SK-N-SH (cell line): ENCODE results near the gene ROPN1B. TPM values are rescaled to one million over a fixed set of nuclear protein-coding genes. Genes with fewer than 3 reads are reported as not detected.

ENCODE experiments used
- CTCF ChIA-PET: fragments of 300-600, 350-600 bp; formaldehyde crosslinking; extraction: SDS; loops from one replicate; lab custom pipeline; 2021; lab: Yijun Ruan, JAX
- POLR2A ChIA-PET: fragments of 350-600 bp; sonication (Branson Sonifier 250); formaldehyde crosslinking; extraction: SDS; loops from one replicate; lab custom pipeline; 2020; ENCODE audit warnings: antibody characterized with exemption, inconsistent platforms; lab: Yijun Ruan, JAX
- DNase-seq: peaks from one replicate; pipeline ENCODE4 v3.0.0; 2012
- H2AFZ ChIP-seq: fragments of 200-600 bp; sonication (generic); 2 replicates; pipeline ENCODE4 v1.8.1; 2016; ENCODE audit warnings: antibody characterized with exemption, mild to moderate bottlenecking, low read depth
- H3F3A ChIP-seq: fragments of 200-600 bp; sonication (generic); replicated peaks from 2 replicates; pipeline ENCODE3; 2016; ENCODE audit warnings: antibody characterized with exemption, mild to moderate bottlenecking; ENCODE audit not compliant: insufficient read depth
- H3K27ac ChIP-seq, 2 experiments: fragments of 200-500 bp in 1 of 2; fragments of 200-600 bp in 1 of 2; sonication (Bioruptor generic) in 1 of 2; sonication (generic), shearing (Covaris generic) in 1 of 2; 2 replicates each; pipeline versions ENCODE4 v1.5.1 to v1.6.1; 2014 to 2016; ENCODE audit warnings: low read depth in 2 of 2, inconsistent platforms in 1 of 2, low read length in 1 of 2, mild to moderate bottlenecking in 1 of 2, mixed read lengths in 1 of 2
- H3K27me3 ChIP-seq: fragments of 200-600 bp; sonication (generic), shearing (Covaris generic); 2 replicates; pipeline ENCODE4 v1.6.1; 2016; ENCODE audit warnings: mixed run types; ENCODE audit not compliant: insufficient read depth
- H3K36me3 ChIP-seq, 2 experiments: fragments of 200-500 bp in 1 of 2; fragments of 200-600 bp in 1 of 2; sonication (Bioruptor generic) in 1 of 2; sonication (generic) in 1 of 2; replicated peaks in 1 of 2; 2 replicates each; pipeline versions ENCODE3 to v1.5.1; 2014 to 2016; ENCODE audit warnings: low read length in 1 of 2, mild to moderate bottlenecking in 1 of 2; ENCODE audit not compliant: insufficient read depth in 2 of 2, control insufficient read depth in 1 of 2
- H3K4me1 ChIP-seq, 2 experiments: fragments of 200-500 bp in 1 of 2; fragments of 200-600 bp in 1 of 2; sonication (Bioruptor generic) in 1 of 2; sonication (generic), shearing (Covaris generic) in 1 of 2; 2 replicates each; pipeline versions ENCODE4 v1.5.1 to v1.6.1; 2014 to 2016; ENCODE audit warnings: low read depth in 1 of 2, low read length in 1 of 2, mixed run types in 1 of 2; ENCODE audit not compliant: insufficient read depth in 2 of 2, control insufficient read depth in 1 of 2
- H3K4me2 ChIP-seq: fragments of 200-600 bp; sonication (generic), shearing (Covaris generic); 2 replicates; pipeline ENCODE4 v1.6.1; 2017; ENCODE audit warnings: mixed run types
- H3K4me3 ChIP-seq, 2 experiments: fragments of 200-500 bp in 1 of 2; fragments of 200-600 bp in 1 of 2; sonication (Bioruptor generic) in 1 of 2; sonication (generic), shearing (Covaris generic) in 1 of 2; 2 replicates each; pipeline versions ENCODE4 v1.5.1 to v1.8.1; 2014 to 2016; ENCODE audit warnings: low read depth in 2 of 2, inconsistent platforms in 1 of 2, low read length in 1 of 2, mild to moderate bottlenecking in 1 of 2, mixed read lengths in 1 of 2, moderate library complexity in 1 of 2
- H3K79me2 ChIP-seq: fragments of 200-600 bp; sonication (generic); 2 replicates; pipeline ENCODE4 v1.8.1; 2017; ENCODE audit warnings: mild to moderate bottlenecking; ENCODE audit not compliant: insufficient read depth
- H3K9ac ChIP-seq: fragments of 200-600 bp; sonication (generic); 2 replicates; pipeline ENCODE4 v1.6.1; 2017; ENCODE audit warnings: mixed run types
- H3K9me2 ChIP-seq: fragments of 200-600 bp; sonication (generic); 2 replicates; pipeline ENCODE4 v1.6.1; 2017; ENCODE audit warnings: mixed run types
- H3K9me3 ChIP-seq: fragments of 200-600 bp; sonication (generic); 2 replicates; pipeline ENCODE4 v1.6.1; 2017; ENCODE audit warnings: mixed run types, mild to moderate bottlenecking, moderate library complexity
- H4K20me1 ChIP-seq: fragments of 200-600 bp; sonication (generic); 2 replicates; pipeline ENCODE4 v1.6.1; 2017; ENCODE audit warnings: mild to moderate bottlenecking, mixed run types; ENCODE audit not compliant: insufficient read depth
- CHD2 ChIP-seq: fragments of 150-350 bp; IDR thresholded peaks from 2 replicates; pipeline ENCODE4 v1.6.1; 2018; ENCODE audit warnings: low read length; ENCODE audit not compliant: partially characterized antibody
- ELF1 ChIP-seq: IDR thresholded peaks from 2 replicates; pipeline ENCODE4 v1.4.0; 2012
- EP300 ChIP-seq, 2 experiments: IDR thresholded peaks; 2 replicates each; pipeline versions ENCODE4 v1.4.0 to v1.6.1; 2012; ENCODE audit warnings: borderline replicate concordance in 1 of 2, low read depth in 1 of 2, low read length in 1 of 2
- EZH2phosphoT487 ChIP-seq: fragments of 200-600 bp; sonication (generic); IDR thresholded peaks from 2 replicates; pipeline ENCODE4 v1.6.1; 2017; ENCODE audit warnings: low read depth, mixed run types, mild to moderate bottlenecking, antibody characterized with exemption, moderate library complexity, borderline replicate concordance
- FOSL2 ChIP-seq: IDR thresholded peaks from 2 replicates; pipeline ENCODE4 v1.4.0; 2012; ENCODE audit warnings: low read depth, mild to moderate bottlenecking, moderate library complexity, borderline replicate concordance
- FOXJ3 ChIP-seq: sonication (generic); formaldehyde crosslinking; IDR thresholded peaks from 2 replicates; pipeline ENCODE4 v1.5.1; 2020; ENCODE audit warnings: mild to moderate bottlenecking, missing genetic modification reagents
- FOXM1 ChIP-seq: IDR thresholded peaks from 2 replicates; pipeline ENCODE4 v1.4.0; 2012; ENCODE audit warnings: low read depth, mild to moderate bottlenecking
- GABPA ChIP-seq: IDR thresholded peaks from 2 replicates; pipeline ENCODE4 v1.4.0; 2012; ENCODE audit warnings: low read depth, mild to moderate bottlenecking
- IRF3 ChIP-seq: fragments of 150-350 bp; IDR thresholded peaks from 2 replicates; pipeline ENCODE4 v1.6.1; 2016; ENCODE audit warnings: mild to moderate bottlenecking, low read depth, low read length
- MEF2A ChIP-seq: IDR thresholded peaks from 2 replicates; pipeline ENCODE4 v1.4.0; 2012; ENCODE audit warnings: low read depth, borderline replicate concordance
- MXI1 ChIP-seq: IDR thresholded peaks from 2 replicates; pipeline ENCODE4 v1.6.1; 2012; ENCODE audit warnings: mild to moderate bottlenecking, low read depth, low read length, improper control_type of control experiment
- NRF1 ChIP-seq: IDR thresholded peaks from 2 replicates; pipeline ENCODE4 v1.6.1; 2012; ENCODE audit warnings: low read depth, mild to moderate bottlenecking, low read length
- POLR2AphosphoS5 ChIP-seq: IDR thresholded peaks from 2 replicates; pipeline ENCODE4 v1.6.1; 2012; ENCODE audit warnings: low read depth, low read length
- RAD21 ChIP-seq: IDR thresholded peaks from 2 replicates; pipeline ENCODE4 v1.6.1; 2012; ENCODE audit warnings: mild to moderate bottlenecking, low read length
- RCOR1 ChIP-seq: fragments of 150-350 bp; IDR thresholded peaks from 2 replicates; pipeline ENCODE4 v1.6.1; 2017; ENCODE audit warnings: antibody characterized with exemption, low read length
- RFX5 ChIP-seq: IDR thresholded peaks from 2 replicates; pipeline ENCODE4 v1.6.1; 2012; ENCODE audit warnings: mild to moderate bottlenecking, improper control_type of control experiment, low read length
- RXRA ChIP-seq: IDR thresholded peaks from 2 replicates; pipeline ENCODE4 v1.4.0; 2012; ENCODE audit warnings: low read depth, mild to moderate bottlenecking, borderline replicate concordance
- SIN3A ChIP-seq: IDR thresholded peaks from 2 replicates; pipeline ENCODE4 v1.6.1; 2012; ENCODE audit warnings: low read depth, mild to moderate bottlenecking, low read length, moderate library complexity, borderline replicate concordance
- SMC3 ChIP-seq: IDR thresholded peaks from 2 replicates; pipeline ENCODE4 v1.6.1; 2012; ENCODE audit warnings: low read depth, low read length, improper control_type of control experiment
- TAF1 ChIP-seq: IDR thresholded peaks from 2 replicates; pipeline ENCODE4 v1.6.1; 2012; ENCODE audit warnings: low read depth, mild to moderate bottlenecking, low read length, moderate library complexity, borderline replicate concordance
- TEAD4 ChIP-seq: IDR thresholded peaks from 2 replicates; pipeline ENCODE4 v1.4.0; 2012; ENCODE audit warnings: mild to moderate bottlenecking, borderline replicate concordance; ENCODE audit not compliant: insufficient read depth
- YY1 ChIP-seq: IDR thresholded peaks from 2 replicates; pipeline ENCODE4 v1.4.0; 2012; ENCODE audit warnings: low read depth, mild to moderate bottlenecking
- WGBS: methylation state at CpG from one replicate; pipeline ENCODE4 v1.1.6; 2017; ENCODE audit warnings: low lambda C conversion rate; 5-methylcytosine and 5-hydroxymethylcytosine counted together
- polyA plus RNA-seq, 3 experiments: library from polyadenylated mRNA; depleted of rRNA; stranded (reverse); fragments of >200 nt; gene quantifications; 2 replicates each; pipeline ENCODE4 v1.2.3, GENCODE V29; 2012
- TF ChIP-seq, protein P1 (sequence below): IDR thresholded peaks from 2 replicates; pipeline ENCODE4 v1.4.0; 2012; ENCODE audit warnings: low read depth, borderline replicate concordance
- TF ChIP-seq, protein P2 (sequence below): IDR thresholded peaks from 2 replicates; pipeline ENCODE4 v1.4.0; 2012; ENCODE audit warnings: low read depth
- TF ChIP-seq, protein P3 (sequence below): IDR thresholded peaks from 2 replicates; pipeline ENCODE4; 2012
- TF ChIP-seq, protein P4 (sequence below): fragments of 150-350 bp; IDR thresholded peaks from 2 replicates; pipeline ENCODE4 v1.6.1; 2017; ENCODE audit warnings: antibody characterized with exemption, low read length, low read depth, borderline replicate concordance

ROPN1B gene
- polyA plus RNA-seq, 1 of the 3 experiments (the other 2 are of a cell fraction), result not detected

- H2AFZ ChIP-seq, result peak overlapping the region; percentile 95
- peak; percentile 91 for DNase-seq
- peak overlapping the region; percentile 83 for H3K9ac ChIP-seq
- H3K4me3 ChIP-seq, result peak overlapping the region; percentile 83 to 86
- H3K27me3 ChIP-seq, result no peaks in the 10 kb centered on the region
- peak overlapping the region; percentile 77 to 90 for H3K27ac ChIP-seq
- POLR2A ChIA-PET, result no interaction called here
- no peaks in the 10 kb centered on the region for H3K36me3 ChIP-seq
- H3K4me2 ChIP-seq, result peak overlapping the region; percentile 86
- WGBS, result 1% methylated on average over 35 of the region's 52 CpGs
- H3K79me2 ChIP-seq, result no peaks in the 10 kb centered on the region
- peaks cover 7% of the 10 kb centered on the region for H3F3A ChIP-seq
- H4K20me1 ChIP-seq, result no peaks in the 10 kb centered on the region
- no peaks in the 10 kb centered on the region for H3K9me3 ChIP-seq
- no peaks in the 10 kb centered on the region for H3K9me2 ChIP-seq
- CTCF ChIA-PET, result interaction anchor here (0.6 kb wide), 1 partner anchor 249 kb away, joined by 3 read pairs; no protein-coding TSS in a partner anchor
- no peaks in the 10 kb centered on the region; a peak in 1 of 4 replicates for H3K4me1 ChIP-seq
- TF ChIP-seq NRF1 (no peak), RAD21 (no peak), MXI1 (0 out of 2 replicates have a peak, but pooled peaks have one; percentile 67), GABPA (peak; percentile 88), FOXJ3 (CRISPR knock-in tag) (no peak), CHD2 (peak; percentile 46), RCOR1 (no peak), FOSL2 (no peak), SIN3A (peak; percentile 43; the same call in 1 of the 2 replicates), TEAD4 (no peak), RXRA (no peak), MEF2A (no peak), POLR2AphosphoS5 (peak; percentile 90), SMC3 (no peak), FOXM1 (no peak), RFX5 (no peak), ELF1 (peak; percentile 67; the same call in 1 of the 2 replicates), YY1 (peak; percentile 61; the same call in 1 of the 2 replicates), TAF1 (peak; percentile 72), EP300 (IDR thresholded peaks at IDR 0.05; ENCODE audit: borderline replicate concordance in 1 of 2, low read depth in 1 of 2, low read length in 1 of 2) (no peak), EZH2phosphoT487 (no peak), IRF3 (no peak)
- TF ChIP-seq, protein P1, sequence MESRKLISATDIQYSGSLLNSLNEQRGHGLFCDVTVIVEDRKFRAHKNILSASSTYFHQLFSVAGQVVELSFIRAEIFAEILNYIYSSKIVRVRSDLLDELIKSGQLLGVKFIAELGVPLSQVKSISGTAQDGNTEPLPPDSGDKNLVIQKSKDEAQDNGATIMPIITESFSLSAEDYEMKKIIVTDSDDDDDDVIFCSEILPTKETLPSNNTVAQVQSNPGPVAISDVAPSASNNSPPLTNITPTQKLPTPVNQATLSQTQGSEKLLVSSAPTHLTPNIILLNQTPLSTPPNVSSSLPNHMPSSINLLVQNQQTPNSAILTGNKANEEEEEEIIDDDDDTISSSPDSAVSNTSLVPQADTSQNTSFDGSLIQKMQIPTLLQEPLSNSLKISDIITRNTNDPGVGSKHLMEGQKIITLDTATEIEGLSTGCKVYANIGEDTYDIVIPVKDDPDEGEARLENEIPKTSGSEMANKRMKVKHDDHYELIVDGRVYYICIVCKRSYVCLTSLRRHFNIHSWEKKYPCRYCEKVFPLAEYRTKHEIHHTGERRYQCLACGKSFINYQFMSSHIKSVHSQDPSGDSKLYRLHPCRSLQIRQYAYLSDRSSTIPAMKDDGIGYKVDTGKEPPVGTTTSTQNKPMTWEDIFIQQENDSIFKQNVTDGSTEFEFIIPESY, result no peak
- TF ChIP-seq, protein P2, sequence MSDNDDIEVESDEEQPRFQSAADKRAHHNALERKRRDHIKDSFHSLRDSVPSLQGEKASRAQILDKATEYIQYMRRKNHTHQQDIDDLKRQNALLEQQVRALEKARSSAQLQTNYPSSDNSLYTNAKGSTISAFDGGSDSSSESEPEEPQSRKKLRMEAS, result peak; percentile 98
- TF ChIP-seq, protein P3, sequence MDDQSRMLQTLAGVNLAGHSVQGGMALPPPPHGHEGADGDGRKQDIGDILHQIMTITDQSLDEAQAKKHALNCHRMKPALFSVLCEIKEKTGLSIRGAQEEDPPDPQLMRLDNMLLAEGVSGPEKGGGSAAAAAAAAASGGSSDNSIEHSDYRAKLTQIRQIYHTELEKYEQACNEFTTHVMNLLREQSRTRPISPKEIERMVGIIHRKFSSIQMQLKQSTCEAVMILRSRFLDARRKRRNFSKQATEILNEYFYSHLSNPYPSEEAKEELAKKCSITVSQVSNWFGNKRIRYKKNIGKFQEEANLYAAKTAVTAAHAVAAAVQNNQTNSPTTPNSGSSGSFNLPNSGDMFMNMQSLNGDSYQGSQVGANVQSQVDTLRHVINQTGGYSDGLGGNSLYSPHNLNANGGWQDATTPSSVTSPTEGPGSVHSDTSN, result 0 out of 2 replicates have a peak, but pooled peaks have one; percentile 14
- TF ChIP-seq, protein P4, sequence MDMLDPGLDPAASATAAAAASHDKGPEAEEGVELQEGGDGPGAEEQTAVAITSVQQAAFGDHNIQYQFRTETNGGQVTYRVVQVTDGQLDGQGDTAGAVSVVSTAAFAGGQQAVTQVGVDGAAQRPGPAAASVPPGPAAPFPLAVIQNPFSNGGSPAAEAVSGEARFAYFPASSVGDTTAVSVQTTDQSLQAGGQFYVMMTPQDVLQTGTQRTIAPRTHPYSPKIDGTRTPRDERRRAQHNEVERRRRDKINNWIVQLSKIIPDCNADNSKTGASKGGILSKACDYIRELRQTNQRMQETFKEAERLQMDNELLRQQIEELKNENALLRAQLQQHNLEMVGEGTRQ, result no peak
Measured at GRCh38 chr3:125990253-125990970, 21.4 kb downstream of the ROPN1B start.
